HUDEP-2 (cell line): ENCODE data around the gene CMIP.
A peak's percentile ranks its signal among the peaks of the same experiment; 100 is the strongest.

Experiments
- DNase-seq, 76 experiments: peaks; one replicate each; lab custom pipeline; 2025; ENCODE audit not compliant: unreplicated experiment in 76 of 76; lab: John Stamatoyannopoulos, UW

CMIP gene

DNA sequence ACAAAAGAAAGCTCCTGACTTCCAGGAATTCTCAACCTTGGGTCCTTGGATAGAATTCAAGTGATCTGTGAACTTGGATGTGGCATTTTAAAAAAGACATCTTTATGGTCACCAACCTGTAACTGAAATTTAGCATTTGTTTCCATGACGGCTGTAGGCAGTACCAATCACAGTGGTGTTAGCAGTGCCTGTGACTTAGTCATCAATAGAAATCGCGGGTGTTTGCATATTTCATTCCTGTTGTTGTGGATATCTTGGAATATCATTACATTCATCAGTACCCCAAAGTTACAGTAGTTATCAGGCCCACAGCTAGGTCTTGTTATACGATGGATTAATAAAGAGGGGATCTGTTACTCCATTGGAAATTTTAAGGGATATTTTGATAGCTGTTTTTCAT is 81.6 kb downstream of the CMIP start:
- no peak for DNase-seq

GRCh38 chr16:81526935-81527334 is 82.3 kb downstream of the CMIP start:
- DNase-seq: peak in 74 of 76 experiments; percentile 11 to 82 (median 65)

GRCh38 chr16:81527477-81528178 is 83.0 kb downstream of the CMIP start:
- DNase-seq: no peak

DNA sequence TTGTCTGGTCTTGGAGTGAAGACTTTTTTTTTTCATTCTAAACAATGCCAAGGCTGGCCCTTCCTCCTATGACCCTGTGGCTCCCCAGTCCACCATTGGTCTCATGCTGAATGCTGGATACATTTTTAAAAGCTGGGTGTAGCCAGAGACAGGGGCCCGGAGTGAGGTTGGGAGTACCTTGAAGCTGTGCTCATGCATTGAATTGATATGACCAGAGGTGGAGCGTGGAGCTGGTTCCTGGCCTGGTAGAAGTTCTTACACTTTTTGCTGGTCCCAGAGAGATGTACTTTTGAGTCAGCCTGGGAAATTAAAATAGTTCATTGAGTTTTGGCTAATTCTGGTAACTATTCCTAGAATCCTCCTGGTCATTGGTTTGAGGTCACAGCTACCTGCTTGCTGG is 83.6 kb downstream of the CMIP start:
- peak in 6 of 76 experiments; percentile 6 to 22 (median 15) for DNase-seq

DNA sequence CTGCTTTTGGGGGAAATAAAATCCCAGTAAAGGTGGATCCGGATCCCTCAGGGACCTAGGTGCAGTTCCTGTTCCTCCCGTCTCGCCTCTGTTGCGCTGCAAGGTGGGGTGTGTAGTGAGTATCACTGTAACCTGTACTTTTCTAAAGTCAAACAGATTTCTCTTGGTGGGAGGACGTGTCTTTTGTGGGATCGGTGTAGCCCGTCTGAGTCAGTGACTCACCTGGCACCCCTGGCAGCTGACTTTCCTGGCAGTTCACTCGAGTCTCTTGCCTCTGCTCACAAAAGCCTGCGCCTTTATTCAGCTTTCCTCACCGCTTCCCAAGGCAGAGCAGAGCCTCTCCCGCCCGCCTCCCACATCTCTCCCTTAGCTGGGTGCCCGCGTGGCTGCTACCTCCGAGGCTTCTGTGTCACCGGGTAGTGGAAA is 85.7 kb downstream of the CMIP start:
- no peak for DNase-seq

DNA sequence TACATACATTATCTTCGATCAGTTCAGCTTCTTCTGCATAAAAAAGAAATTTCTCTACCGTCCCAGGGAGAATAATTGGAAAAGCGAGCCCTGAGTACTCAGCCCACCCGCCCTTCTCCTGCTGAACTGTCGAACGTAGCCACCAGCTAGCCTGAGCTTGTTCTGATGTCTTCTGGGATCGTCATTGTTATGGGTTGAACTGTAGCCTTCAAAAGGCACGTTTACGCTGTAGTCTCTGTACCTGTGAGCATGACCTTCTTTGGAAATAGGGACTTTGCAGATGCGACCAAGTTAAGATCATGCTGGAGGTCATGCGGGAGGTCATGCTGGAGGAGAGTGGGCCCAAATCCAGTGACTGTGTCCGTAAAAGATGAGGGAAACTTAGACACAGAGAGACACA is 86.2 kb downstream of the CMIP start:
- no peak for DNase-seq

DNA sequence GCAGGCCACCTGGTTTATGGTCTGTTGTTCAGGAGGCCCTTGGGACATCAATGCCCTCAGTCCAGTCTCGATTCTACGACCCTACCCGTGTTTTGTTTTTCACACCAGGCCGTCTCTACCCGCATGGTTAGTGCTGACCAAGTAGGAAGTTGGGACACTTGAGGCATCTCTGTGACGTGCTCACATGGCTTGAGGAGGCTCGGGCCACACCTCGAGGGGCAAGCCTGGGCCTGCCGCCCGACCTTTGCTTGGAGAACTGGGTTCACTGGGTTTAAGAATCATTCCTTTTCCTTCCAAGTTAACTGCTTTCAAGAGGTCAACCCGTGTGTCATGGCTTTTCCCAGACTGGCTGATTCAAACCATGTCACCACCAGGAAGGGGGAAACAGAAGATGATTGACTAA is 86.8 kb downstream of the CMIP start:
- DNase-seq: no peak

DNA sequence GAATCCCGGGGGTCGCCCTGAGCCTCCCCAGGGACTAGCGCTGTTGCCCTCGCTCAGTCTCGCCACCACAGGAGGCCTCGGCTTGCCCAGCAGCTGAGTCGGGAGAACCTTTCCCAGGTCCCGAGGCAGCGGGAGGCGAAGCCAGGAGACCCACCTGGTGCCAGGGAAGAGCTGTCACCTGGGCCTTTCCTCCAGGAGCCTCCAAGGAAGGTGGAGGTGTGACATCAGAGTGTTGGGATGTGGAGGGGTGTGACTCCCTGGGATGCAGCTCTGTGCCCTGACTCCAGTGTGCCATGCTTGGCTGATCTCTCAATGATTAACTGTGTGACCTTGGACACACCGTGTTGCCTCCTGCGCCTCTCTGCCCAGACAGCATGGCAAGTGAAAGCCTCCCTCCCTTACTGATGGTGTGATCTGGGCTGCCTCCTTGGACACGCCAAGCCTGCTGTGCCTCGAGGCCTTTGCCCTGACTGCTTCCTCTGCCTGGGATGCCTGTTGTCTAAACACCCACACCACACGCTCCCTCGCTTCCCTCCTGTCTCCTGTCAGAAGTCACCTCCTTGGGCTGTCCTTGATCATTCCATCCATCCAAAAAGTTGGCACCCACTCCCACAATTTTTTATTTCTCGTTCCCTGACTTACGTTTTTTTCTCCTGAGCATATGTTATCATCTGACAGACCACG is 88.0 kb downstream of the CMIP start:
- DNase-seq: no peak

- no peak for DNase-seq
These were observed 88.5 kb downstream of the CMIP start for GRCh38 chr16:81533175-81533507.

GRCh38 chr16:81535679-81536360 is 91.2 kb downstream of the CMIP start:
- DNase-seq: no peak

GRCh38 chr16:81536648-81537047 is 92.0 kb downstream of the CMIP start:
- DNase-seq: no peak

DNA sequence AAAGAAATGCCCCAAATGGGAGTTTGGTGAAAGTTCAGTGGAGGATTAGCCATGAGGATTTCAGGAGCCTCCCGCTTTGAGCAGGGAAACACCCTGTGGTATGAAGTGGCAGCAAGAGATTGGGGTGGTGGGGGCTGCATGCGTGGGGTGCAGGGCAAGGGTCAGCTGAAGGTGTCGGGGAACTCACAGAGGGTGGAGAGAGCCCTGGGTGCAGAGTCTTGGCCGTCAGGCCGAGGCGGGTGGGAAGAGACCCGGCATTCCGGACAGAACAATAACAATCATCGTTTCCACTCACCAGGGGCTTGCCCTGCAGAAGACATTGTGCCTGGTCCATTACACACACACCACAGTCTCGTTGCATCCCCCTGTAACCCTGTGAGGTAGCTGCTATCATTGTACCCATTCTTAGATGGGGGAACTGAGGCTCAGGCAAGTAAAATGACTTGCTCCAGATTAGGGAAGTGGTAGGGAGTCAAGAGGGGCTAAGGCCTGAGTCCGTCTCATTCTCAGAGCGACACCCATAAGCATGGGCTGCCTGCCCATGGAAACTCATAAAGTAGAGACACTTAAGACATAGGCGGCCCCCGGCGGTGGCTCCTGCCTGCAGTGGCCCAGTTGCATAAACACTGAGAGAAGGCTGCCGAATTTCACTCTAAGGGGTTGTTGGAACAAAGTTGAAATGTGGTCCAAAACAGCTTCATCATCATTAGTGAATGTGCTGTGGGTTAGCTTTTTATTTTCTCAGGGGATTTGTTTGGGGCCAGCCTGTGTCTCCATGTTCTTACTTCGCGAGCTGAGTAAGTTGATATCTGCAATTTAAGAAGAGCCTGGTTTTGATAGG is 93.3 kb downstream of the CMIP start:
- peak in 3 of 76 experiments; percentile 6 to 17 (median 15) for DNase-seq

DNA sequence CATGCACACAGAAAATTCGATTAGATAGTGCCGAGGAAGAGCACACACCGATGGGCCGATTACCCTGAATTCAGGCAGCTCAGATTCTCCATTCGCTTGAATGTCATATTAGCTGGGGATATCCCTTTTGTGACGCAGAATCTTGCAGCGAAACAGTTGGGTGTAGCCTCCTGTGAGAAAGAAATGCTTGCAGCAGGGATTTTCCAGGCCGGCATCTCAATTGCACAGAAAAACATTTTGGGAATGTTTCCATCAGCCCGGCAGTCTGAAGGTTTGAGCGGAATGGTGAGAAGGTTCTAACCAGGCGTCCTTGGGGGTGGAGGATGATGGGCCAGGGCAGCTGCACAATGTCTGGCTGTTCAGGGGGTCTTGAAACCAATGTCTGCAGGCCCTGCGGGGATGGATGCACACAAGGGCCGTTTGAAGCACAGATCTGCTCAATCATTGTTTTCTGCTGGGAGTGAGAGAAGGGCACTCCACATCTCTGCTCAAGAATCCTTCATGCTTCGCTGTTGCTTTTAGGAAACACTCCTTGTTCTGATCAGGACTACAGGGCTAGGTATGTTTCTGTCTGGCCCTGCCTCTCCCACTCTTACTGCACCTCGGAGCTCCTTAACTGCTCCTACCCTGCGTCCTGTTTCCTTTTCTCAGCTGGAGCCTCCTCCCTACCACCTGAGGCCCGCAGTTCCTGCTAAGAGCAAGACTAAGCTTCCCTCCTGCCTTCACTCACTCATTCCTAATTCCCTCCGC is 94.6 kb downstream of the CMIP start:
- DNase-seq: no peak

- no peak for DNase-seq
These were observed 95.3 kb downstream of the CMIP start for GRCh38 chr16:81539759-81540472.

GRCh38 chr16:81541314-81541713 is 96.7 kb downstream of the CMIP start:
- no peak for DNase-seq

DNA sequence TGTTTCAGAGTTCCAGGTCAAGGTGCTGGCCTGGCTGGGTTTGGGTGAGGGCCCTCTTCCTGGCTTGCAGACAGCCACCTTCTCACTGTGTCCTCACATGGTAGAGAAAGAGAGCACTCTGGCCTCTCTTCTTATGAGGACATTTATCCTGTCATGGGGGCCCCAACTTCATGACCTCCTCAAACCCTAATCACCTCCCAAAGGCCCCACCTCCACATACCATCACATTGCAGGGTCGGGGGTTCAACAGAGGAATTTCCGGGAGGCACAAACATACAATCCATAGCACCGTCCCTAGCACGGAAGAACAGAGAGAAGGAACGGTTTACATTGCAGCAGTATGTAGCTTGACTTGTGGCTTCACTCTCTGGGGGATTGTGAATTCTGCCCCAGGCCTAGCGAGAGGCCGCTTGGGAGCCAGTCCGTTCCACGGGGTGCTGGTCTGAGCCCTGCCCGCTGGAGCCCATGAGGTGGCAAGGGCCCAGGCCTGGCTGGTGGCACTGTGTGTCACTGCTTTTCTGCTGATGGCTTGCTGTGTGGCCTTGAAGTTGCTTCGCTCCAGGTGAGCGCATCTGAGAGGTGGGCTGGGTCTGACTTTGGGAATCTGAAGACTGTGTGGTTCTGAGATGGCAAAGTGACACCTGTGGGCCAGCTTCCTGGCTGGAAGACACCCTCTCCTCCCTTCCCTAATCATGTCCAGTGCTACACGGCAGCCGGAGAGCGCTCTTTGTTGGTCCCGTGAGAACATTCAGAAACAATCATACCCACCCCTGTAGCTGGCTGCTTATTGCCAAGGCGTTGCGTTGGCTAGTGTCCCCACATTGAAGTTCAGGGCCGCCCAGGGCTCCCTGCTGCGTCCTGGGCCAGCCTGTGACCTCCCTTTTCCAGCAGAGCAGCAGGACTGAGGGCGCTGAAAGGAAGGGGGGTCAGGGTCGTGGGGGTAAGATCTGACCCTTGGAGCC is 98.3 kb downstream of the CMIP start:
- no peak for DNase-seq

DNA sequence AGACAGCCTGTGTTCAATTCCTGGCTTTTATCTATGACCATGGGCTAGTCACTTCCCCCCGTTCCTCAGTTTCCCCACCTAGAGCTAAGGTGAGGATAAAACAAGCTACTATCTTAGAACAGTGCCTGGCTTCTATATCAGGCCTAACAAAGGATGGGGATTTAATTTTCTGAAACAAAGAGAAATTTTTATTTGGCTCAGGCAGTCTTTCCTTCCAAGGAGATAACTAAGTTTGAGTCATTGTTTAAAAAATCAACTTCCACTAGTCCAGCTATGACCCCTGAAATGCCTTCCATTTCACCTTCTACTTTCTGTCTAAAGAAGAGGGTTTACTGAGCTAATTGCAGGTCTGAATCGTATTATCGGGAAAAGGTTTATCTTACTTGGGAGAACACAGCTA is 99.0 kb downstream of the CMIP start:
- DNase-seq: no peak

DNA sequence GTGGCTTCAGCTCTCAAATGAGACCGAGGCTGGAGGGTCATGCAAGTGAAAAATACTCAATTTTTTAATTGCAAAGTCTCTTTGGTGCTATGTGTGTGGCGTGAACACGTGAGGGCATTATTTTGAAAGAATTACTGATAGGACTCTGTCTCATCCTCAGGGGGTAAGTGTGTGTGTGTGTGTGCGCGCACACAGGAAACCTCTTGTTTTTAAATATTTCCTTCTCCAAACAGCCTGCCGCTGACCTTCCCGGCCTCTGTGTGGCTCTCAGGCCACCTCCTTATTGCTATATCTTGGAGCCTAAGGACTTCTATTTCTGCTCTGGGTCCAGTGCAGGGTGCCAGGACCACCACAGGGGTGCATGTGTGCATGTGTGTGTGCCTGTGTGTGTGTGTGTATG is 99.7 kb downstream of the CMIP start:
- no peak for DNase-seq
